Endometrium (tissue), 2 donors: ENCODE measurements around the gene SMAD2.
"Not testable (repeated sequence)": the region's sequence is repeated elsewhere in the genome, so short reads cannot be mapped to it uniquely, and the experiment has no call there.

Experiments
- FAIRE-seq: peaks from 2 replicates; lab custom pipeline; 2012; peaks lifted over from hg19 to GRCh38; lab: Jason Lieb, UNC
- donor health status: control.
- donor health status: control.

SMAD2 gene

GRCh38 chr18:47930199-47930930, at the start of gene SMAD2:
Gene SMAD2, minus strand, starts transcription at chr18:47930659. Its CDS starts 33,903 bp downstream, at chr18:47896756.
- FAIRE-seq: no peak

GRCh38 chr18:47979611-47980200, 49.2 kb upstream of the SMAD2 start:
- no peak for FAIRE-seq

DNA sequence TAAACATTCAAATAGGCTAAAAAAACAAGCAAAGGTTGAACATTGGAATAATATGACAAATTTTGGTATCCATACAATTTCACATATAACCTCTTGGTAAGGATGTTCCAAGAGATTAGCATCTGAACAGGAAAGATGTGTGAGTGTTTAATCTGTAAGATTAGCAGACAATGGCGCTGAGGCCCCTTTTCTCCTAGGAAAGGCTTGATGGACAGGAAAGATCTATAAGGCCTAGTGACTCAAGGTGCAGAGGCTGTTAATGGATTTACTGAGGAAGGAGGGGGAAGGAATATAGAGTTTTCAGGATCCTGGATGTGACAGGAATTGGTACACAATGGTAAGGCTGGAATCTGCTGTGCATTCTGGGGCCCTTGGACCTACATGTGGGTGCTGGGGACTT, 48.1 kb upstream of the SMAD2 start:
- FAIRE-seq: no peak

- FAIRE-seq: no peak
Measured at GRCh38 chr18:47978141-47978540, 47.7 kb upstream of the SMAD2 start.

GRCh38 chr18:47975701-47976100, 45.2 kb upstream of the SMAD2 start:
- no peak for FAIRE-seq

DNA sequence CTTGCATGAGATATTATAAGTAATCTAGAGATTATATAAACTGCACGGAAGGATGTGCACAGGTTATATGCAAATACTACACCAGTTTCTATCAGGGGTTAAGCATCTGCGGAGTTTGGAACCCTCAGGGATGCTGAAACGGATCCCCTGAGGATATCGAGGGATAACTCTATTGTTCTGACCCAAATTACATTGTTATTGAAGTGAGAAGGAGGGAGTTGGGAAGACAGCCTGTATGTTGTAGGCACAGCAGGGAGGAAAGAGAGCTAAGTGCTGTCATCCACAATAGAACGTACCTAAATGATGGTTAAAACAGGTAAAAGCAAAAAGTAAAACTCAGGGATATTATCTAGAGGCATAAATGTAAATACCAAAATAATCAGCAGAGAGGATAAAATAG, 44.6 kb upstream of the SMAD2 start:
- no peak for FAIRE-seq

DNA sequence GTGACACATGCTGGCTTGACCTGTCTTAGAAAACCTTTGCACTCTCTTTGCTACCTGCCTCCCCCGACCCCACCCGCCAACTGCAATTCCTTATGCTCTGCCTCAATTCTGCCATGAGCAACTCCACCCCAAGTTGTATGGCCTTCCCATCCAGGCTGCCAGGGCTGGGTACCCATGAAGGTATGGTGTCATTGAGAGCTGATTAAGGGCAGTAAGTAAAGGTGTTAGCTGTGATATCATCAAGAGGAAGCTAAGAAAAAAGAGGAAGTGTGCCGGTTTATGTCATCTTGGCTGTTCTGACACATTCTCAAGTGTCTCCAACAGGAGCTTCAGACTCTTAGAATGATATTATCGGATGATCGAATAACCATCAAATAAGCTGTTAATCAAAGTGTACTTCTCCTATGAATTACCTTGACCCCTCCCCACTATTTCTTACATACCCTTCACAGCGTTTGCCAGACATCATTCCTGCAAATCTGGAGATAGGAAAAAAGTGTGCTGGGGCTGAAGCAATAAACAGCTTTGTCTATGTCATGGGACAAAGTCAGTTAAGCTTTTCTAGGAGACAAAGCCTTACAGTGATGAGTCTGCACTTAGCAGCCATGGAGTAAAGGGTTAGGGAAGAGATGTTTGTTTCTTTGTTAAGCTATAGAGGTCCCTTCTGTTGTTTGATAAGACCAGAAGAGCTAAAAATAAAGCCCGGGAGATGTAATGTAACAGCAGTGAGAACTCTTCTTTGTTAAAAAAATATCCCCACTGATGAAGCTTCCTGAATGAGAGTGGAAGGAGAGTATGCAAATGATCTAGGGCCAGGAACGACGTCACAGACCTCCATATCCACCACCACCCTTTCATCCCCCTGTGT, 40.4 kb upstream of the SMAD2 start:
- FAIRE-seq: no peak

DNA sequence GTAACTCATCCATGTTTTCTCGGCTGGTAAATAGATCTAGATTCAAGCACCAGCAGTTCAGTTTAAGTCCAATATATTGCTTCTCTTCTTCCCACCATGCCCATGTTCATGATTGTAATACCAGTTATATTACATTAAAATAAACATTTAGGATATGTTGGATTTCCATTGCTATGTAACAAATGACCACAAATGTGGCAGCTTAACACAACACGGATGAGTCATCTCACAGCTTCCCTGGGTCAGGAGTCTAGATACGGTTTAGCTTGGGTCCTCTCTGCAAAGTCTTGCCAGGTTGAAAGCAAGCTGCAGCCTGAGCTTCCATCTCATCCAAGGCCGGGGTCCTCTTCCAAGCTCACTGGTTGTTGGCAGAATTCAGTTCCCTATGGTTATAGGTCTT, 39.4 kb upstream of the SMAD2 start:
- FAIRE-seq: no peak

DNA sequence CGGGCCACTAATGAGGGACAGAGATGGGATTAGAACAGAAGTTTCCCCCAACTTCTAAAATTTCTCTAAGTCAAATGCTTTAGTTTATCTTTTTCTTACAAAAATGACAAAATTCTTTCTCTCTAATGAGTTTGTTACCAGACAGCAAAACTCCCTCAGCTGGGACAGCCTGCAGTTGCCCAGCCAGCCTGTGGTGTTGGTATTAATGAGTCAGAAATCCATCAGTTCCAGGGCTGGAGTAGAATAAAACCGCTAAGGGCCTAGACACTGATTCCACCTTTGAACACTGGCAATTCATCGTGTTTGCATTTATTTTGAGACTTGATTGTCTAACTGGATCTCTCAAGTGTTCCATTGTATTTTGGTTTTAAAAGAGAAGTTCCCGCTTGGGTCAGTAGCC, 38.3 kb upstream of the SMAD2 start:
- no peak for FAIRE-seq

GRCh38 chr18:47968006-47968676, 37.7 kb upstream of the SMAD2 start:
- FAIRE-seq: no peak

- no peak for FAIRE-seq
Measured at GRCh38 chr18:47964053-47964452, 33.6 kb upstream of the SMAD2 start.

GRCh38 chr18:47961003-47961402, 30.5 kb upstream of the SMAD2 start:
- FAIRE-seq: not testable (repeated sequence)

GRCh38 chr18:47953471-47953931, 23.0 kb upstream of the SMAD2 start:
- no peak for FAIRE-seq

GRCh38 chr18:47950511-47950910, 20.1 kb upstream of the SMAD2 start:
- no peak for FAIRE-seq

- no peak for FAIRE-seq
Measured at GRCh38 chr18:47949202-47949601, 18.7 kb upstream of the SMAD2 start.

- no peak for FAIRE-seq
Measured at GRCh38 chr18:47946889-47947288, 16.4 kb upstream of the SMAD2 start.

DNA sequence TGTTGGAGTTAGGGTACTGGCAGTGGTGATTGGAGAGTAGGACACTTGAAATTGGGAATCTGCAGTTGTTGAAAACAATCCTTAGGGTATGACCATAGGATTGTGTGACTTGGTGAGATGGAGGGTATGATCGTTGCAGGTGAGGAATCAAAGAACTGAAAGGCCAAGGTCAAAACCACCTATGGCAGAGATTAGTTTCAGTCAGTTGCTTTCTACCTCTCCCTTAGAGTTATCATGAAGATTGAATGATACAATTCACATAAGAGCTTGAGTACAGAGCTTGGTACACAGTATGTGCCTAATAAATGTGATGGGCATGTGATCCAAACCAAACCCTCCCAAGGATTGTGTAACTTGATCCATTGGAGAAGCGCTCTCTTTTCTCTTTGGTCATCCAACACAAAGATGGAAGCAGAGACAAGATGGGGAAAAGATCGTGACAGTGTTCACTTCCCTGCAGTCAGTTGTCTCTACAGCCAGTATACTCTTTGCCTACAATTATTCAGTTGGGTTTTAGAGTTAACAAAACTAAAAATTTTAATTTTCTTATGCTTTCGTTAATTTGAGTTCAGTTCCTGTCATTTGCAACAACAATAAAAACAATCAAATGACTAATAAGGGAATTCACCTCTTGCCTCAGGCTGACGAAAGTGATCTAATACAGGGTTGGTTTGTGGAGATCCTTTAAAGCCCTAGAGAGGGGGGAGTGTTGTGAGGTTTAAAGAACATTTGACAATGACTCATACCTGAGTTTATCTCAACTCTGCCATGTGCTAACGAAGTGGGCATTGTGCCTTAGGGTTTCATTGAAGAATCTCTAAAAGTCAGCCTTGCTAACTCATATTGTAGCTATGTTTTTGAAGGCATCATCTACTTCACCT, 14.8 kb upstream of the SMAD2 start:
- FAIRE-seq: no peak

- no peak for FAIRE-seq
Measured at GRCh38 chr18:47936952-47937351, 6.5 kb upstream of the SMAD2 start.

DNA sequence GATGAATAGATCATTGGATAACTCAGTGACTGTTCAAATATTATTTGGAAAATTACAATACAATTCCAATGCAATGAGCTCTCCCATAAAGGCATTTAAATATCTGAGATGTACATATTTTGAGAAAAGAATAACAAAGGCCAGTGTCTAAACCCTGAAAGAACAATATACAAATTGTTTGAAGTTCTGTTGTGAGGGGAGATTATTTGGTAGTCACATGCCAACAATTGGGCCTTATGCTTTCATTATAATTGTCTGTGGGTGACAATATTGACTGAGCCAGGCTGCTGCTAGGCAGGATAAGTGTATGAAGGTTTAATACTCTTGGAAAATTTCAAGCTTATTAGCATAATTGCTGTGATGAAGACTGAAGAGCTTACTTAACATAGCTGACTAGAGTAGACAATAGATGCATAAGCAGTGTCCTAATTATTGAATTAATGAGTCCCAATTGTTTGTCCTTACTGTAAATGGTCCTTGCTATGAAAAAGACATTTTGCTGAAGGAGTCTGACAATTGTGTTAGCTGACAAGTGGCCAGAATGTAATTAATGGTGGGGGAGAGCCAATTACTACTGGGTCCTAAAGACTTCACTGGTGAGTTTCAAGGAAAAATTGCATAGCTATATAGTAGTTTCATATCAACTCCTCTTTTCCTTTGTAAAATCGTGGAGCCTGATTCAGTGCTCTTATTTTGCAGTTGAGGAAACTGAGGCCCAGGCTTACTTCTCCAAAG, 5.0 kb upstream of the SMAD2 start:
- FAIRE-seq: no peak

DNA sequence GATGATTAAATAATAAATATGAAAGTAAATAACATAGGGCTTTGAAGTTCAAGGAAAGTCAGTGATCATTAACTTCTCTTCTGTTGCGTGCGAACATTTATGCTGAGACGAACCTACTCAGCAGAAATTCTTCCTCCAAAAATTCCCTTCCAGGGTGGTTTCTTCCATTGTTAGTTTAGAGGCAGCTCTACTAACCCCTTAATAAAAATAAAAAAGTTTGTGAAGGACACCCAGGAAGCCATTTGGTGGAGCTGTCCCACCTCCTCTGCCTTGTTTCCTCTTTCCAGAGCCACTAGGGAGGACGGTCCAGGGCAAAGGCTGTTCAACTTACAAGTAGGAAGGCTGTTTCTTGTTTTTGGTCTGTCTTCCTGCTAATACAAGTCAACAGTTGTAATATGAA, 2.1 kb upstream of the SMAD2 start:
- FAIRE-seq: no peak

DNA sequence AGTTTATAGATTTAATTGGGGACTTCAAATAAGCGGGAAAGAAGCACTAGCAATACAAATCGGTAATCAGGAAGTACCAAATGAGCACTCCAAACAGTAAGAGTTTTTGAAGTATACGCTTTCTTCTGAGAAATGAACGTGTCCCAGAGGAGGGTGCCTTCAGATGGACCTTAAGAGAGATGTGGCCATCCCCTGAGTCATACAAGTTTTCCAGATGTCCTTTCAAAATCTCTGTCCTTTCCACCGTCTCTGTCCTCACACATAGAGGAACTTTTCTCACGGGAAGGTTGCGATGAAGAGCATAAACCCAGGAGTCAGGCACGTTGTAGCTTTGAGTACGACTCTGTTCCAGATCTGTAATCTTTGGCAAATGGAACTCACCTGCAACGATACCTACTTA, 1.7 kb upstream of the SMAD2 start:
- FAIRE-seq: no peak
